Liver (tissue), 9 donors: ENCODE results near the gene HOXA4. TPM values are rescaled to one million over a fixed set of nuclear protein-coding genes. Genes with fewer than 3 reads are reported as not detected.

Experiments
- DNase-seq: peaks from one replicate; pipeline ENCODE4 v3.0.0-alpha.2; 2017; ENCODE audit warnings: low spot score
- H3K27ac ChIP-seq, 2 donors: one replicate each; pipeline ENCODE4 v1.7.0; 2013; ENCODE audit warnings: inconsistent platforms in 2 of 2, low read length in 2 of 2, control low read depth in 1 of 2, low read depth in 1 of 2, mild to moderate bottlenecking in 1 of 2
- H3K27me3 ChIP-seq, 4 donors: one replicate each; pipeline versions ENCODE4 v1.6.1 to v1.7.0; 2013; ENCODE audit warnings: low read length in 3 of 4, inconsistent platforms in 1 of 4, mild to moderate bottlenecking in 1 of 4, moderate library complexity in 1 of 4; ENCODE audit not compliant: control insufficient read depth in 4 of 4, insufficient read depth in 4 of 4
- H3K36me3 ChIP-seq, 4 donors: one replicate each; pipeline versions ENCODE4 v1.6.1 to v1.7.0; 2013; ENCODE audit warnings: low read length in 3 of 4, mild to moderate bottlenecking in 3 of 4, low read depth in 1 of 4, moderate library complexity in 1 of 4; ENCODE audit not compliant: control insufficient read depth in 4 of 4, insufficient read depth in 3 of 4
- H3K4me1 ChIP-seq, 4 donors: one replicate each; pipeline versions ENCODE4 v1.6.1 to v1.7.0; 2013; ENCODE audit warnings: low read length in 3 of 4, mild to moderate bottlenecking in 3 of 4, moderate library complexity in 1 of 4; ENCODE audit not compliant: control insufficient read depth in 4 of 4, insufficient read depth in 4 of 4
- H3K4me3 ChIP-seq, 3 donors: one replicate each; pipeline versions ENCODE4 v1.6.1 to v1.7.0; 2013; ENCODE audit warnings: low read length in 3 of 3, control low read depth in 1 of 3, low read depth in 1 of 3, mild to moderate bottlenecking in 1 of 3
- H3K9ac ChIP-seq, 2 donors: one replicate each; pipeline ENCODE4 v1.7.0; 2013; ENCODE audit warnings: low read length in 2 of 2, mild to moderate bottlenecking in 2 of 2, moderate library complexity in 2 of 2, control low read depth in 1 of 2, low read depth in 1 of 2
- H3K9me3 ChIP-seq, 4 donors: one replicate each; pipeline versions ENCODE4 v1.6.1 to v1.7.0; 2013; ENCODE audit warnings: low read length in 3 of 4; ENCODE audit not compliant: control insufficient read depth in 4 of 4
- FOXA2 ChIP-seq: IDR thresholded peaks from 2 replicates; pipeline ENCODE4 v1.6.1; 2016; ENCODE audit warnings: antibody characterized with exemption
- HNF4G ChIP-seq: IDR thresholded peaks from 2 replicates; pipeline ENCODE4 v1.6.1; 2016; ENCODE audit warnings: antibody characterized with exemption
- JUND ChIP-seq, 2 donors: IDR thresholded peaks; 2 replicates each; pipeline ENCODE4 v1.6.1; 2016; ENCODE audit warnings: antibody characterized with exemption in 2 of 2
- NR2F2 ChIP-seq: IDR thresholded peaks from 2 replicates; pipeline ENCODE4 v1.6.1; 2016; ENCODE audit warnings: antibody characterized with exemption
- RXRA ChIP-seq, 2 donors: IDR thresholded peaks; 2 replicates each; pipeline ENCODE4 v1.6.1; 2017 to 2018; ENCODE audit warnings: antibody characterized with exemption in 2 of 2, mild to moderate bottlenecking in 1 of 2
- SP1 ChIP-seq: IDR thresholded peaks from 2 replicates; pipeline ENCODE4 v1.6.1; 2018; ENCODE audit warnings: antibody characterized with exemption, mild to moderate bottlenecking
- TAF1 ChIP-seq: conservative IDR thresholded peaks from 2 replicates; pipeline ENCODE4 v1.6.1; 2016; ENCODE audit warnings: antibody characterized with exemption, mild to moderate bottlenecking
- WGBS: extraction: QIAGEN DNeasy Blood & Tissue Kit; methylation state at CpG from one replicate; pipeline ENCODE4 v1.1.7; 2013; 5-methylcytosine and 5-hydroxymethylcytosine counted together
- polyA plus RNA-seq, 2 donors: library from polyadenylated mRNA; stranded (reverse) in 1 of 2; unstranded in 1 of 2; fragments of 200-250 nt in 1 of 2; fragments of >200 nt in 1 of 2; fragmentation: Nextera tagmentation in 1 of 2; extraction: Ambion mirVana in 1 of 2; gene quantifications; one replicate each; pipeline versions ENCODE4 v1.2.1 to v1.2.3, GENCODE V29; 2013 to 2015
- total RNA-seq, 2 donors: library from RNA; depleted of rRNA; stranded (reverse); fragments of >200 nt; gene quantifications; one replicate each; pipeline ENCODE4 v1.2.3, GENCODE V29; 2014
- TF ChIP-seq, protein P1 (sequence below): IDR thresholded peaks from 2 replicates; pipeline ENCODE4 v1.6.1; 2016; ENCODE audit warnings: antibody characterized with exemption, mild to moderate bottlenecking
- TF ChIP-seq, protein P2 (sequence below): IDR thresholded peaks from 2 replicates; pipeline ENCODE4 v1.6.1; 2016; ENCODE audit warnings: antibody characterized with exemption
- TF ChIP-seq, protein P3 (sequence below): fragments of 150-350 bp; IDR thresholded peaks from 2 replicates; pipeline ENCODE4 v1.5.1; 2017; ENCODE audit warnings: improper control_type of control experiment, low read depth, low read length; ENCODE audit not compliant: missing input control
- TF ChIP-seq, protein P4 (sequence below): IDR thresholded peaks from 2 replicates; pipeline ENCODE4 v1.6.1; 2016; ENCODE audit warnings: antibody characterized with exemption
- TF ChIP-seq, protein P5 (sequence below): IDR thresholded peaks from 2 replicates; pipeline ENCODE4 v1.6.1; 2016; ENCODE audit warnings: antibody characterized with exemption
- donor health status: healthy.
- donor health status: healthy.
- donor health status: healthy.
- donor health status: healthy.
- donor health status: healthy.

Gene HOXA4
- total and polyA plus RNA-seq, 4 donors: 0.17 to 1.1 (median 0.30) TPM

DNA sequence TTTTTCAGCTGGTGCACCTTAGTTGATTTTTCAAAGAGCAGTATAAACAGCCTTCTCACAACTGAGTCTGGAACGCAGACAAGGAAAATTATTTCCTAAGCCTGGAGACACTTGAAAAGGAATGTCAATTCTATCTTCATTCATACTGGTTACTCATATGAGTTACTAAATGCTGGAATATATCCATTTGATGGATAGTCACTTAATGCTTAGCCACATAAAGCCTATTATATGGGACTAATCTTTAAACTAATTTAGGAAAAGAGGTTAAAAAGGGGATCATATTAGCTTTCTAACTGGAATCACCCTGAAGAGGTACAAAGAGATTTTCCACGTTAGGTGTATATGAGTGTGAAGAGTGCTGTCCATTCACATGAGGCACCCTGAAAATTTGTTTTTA, 1.7 kb upstream of the HOXA4 start (continued):
- TF ChIP-seq, protein P1, sequence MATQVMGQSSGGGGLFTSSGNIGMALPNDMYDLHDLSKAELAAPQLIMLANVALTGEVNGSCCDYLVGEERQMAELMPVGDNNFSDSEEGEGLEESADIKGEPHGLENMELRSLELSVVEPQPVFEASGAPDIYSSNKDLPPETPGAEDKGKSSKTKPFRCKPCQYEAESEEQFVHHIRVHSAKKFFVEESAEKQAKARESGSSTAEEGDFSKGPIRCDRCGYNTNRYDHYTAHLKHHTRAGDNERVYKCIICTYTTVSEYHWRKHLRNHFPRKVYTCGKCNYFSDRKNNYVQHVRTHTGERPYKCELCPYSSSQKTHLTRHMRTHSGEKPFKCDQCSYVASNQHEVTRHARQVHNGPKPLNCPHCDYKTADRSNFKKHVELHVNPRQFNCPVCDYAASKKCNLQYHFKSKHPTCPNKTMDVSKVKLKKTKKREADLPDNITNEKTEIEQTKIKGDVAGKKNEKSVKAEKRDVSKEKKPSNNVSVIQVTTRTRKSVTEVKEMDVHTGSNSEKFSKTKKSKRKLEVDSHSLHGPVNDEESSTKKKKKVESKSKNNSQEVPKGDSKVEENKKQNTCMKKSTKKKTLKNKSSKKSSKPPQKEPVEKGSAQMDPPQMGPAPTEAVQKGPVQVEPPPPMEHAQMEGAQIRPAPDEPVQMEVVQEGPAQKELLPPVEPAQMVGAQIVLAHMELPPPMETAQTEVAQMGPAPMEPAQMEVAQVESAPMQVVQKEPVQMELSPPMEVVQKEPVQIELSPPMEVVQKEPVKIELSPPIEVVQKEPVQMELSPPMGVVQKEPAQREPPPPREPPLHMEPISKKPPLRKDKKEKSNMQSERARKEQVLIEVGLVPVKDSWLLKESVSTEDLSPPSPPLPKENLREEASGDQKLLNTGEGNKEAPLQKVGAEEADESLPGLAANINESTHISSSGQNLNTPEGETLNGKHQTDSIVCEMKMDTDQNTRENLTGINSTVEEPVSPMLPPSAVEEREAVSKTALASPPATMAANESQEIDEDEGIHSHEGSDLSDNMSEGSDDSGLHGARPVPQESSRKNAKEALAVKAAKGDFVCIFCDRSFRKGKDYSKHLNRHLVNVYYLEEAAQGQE: no peak
- TF ChIP-seq, protein P2, sequence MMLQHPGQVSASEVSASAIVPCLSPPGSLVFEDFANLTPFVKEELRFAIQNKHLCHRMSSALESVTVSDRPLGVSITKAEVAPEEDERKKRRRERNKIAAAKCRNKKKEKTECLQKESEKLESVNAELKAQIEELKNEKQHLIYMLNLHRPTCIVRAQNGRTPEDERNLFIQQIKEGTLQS: no peak

DNA sequence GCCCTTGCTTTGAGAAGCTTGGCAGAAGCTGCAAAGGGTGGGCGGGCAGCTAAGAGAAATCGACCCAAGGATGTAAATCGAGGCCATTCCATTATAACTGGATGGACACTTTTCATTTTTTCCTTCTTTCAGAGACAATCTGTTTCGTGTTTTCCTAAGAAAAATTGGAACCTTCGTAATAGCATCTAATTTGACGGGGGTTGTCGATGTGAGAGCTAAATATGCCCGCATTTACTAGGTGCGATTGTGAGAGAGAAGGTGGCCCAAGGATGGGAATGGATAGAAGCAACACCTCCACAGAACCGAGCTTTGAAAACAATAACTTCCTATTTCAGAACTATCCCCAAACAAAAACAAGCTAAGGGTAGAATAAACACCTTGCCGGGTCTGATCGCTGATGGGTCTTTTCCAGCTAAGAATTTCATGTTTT, 848 bp upstream of the HOXA4 start:
- peaks cover 0 to 9% (median 1%) of the 10 kb centered on the region in 4 donors for H3K4me1 ChIP-seq
- peak overlapping the region; percentile 37 to 52 for H3K27ac ChIP-seq
- WGBS: 26% methylated on average over 12 of the region's 12 CpGs
- TF ChIP-seq, protein P3, sequence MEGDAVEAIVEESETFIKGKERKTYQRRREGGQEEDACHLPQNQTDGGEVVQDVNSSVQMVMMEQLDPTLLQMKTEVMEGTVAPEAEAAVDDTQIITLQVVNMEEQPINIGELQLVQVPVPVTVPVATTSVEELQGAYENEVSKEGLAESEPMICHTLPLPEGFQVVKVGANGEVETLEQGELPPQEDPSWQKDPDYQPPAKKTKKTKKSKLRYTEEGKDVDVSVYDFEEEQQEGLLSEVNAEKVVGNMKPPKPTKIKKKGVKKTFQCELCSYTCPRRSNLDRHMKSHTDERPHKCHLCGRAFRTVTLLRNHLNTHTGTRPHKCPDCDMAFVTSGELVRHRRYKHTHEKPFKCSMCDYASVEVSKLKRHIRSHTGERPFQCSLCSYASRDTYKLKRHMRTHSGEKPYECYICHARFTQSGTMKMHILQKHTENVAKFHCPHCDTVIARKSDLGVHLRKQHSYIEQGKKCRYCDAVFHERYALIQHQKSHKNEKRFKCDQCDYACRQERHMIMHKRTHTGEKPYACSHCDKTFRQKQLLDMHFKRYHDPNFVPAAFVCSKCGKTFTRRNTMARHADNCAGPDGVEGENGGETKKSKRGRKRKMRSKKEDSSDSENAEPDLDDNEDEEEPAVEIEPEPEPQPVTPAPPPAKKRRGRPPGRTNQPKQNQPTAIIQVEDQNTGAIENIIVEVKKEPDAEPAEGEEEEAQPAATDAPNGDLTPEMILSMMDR: no peak
- TF ChIP-seq, protein P4, sequence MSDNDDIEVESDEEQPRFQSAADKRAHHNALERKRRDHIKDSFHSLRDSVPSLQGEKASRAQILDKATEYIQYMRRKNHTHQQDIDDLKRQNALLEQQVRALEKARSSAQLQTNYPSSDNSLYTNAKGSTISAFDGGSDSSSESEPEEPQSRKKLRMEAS: no peak
- TF ChIP-seq HNF4G (no peak), NR2F2 (no peak)
- TF ChIP-seq, protein P5, sequence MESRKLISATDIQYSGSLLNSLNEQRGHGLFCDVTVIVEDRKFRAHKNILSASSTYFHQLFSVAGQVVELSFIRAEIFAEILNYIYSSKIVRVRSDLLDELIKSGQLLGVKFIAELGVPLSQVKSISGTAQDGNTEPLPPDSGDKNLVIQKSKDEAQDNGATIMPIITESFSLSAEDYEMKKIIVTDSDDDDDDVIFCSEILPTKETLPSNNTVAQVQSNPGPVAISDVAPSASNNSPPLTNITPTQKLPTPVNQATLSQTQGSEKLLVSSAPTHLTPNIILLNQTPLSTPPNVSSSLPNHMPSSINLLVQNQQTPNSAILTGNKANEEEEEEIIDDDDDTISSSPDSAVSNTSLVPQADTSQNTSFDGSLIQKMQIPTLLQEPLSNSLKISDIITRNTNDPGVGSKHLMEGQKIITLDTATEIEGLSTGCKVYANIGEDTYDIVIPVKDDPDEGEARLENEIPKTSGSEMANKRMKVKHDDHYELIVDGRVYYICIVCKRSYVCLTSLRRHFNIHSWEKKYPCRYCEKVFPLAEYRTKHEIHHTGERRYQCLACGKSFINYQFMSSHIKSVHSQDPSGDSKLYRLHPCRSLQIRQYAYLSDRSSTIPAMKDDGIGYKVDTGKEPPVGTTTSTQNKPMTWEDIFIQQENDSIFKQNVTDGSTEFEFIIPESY: no peak
- peaks cover 0 to 19% (median 9%) of the 10 kb centered on the region in 4 donors for H3K27me3 ChIP-seq
- H3K4me3 ChIP-seq: peak overlapping the region in 1 of 3 donors; percentile 57
- no peak for DNase-seq
- peaks cover 0 to 2% (median 0%) of the 10 kb centered on the region in 4 donors for H3K9me3 ChIP-seq
- H3K9ac ChIP-seq: no peak overlapping the region
- H3K36me3 ChIP-seq: no peaks in the 10 kb centered on the region

DNA sequence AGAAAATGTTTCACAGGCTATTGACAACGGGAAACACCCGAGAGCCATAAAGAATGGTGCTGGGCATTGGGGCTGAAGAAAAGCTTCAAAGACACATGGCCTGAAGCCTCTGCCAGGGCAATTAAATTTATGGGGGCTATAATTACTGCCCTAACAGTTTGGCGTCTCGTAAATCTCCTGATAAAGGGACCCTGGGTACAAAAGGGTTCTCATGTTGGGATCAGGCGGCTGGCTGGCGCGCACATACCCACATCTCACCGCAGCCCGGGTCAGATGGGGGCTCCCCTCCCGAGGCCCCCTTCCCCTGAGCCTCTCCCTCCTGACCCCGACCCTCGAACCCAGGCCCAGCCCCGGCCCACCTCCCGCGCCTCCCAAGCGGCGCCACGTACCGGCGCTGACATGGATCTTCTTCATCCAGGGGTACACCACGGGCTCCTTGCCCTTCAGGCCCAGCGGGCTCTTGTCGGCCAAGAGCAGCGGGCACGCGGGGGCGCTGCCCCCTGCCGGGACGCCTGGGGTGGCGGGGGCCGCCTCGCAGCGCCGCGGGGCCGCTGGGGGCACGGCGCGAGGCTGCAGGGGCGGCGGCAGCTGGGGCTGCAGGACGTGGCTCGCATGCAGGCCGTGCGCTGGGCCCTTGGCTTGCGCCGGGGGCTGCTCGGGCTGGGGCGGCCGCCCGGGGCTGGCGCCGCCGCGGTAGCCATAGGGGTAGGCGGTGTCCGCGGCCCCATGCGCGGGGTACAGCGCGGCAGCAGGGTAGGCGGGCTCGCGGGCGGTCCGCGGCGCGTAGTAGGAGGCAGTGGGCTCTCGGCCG, 623 bp downstream of the HOXA4 start:
- H3K27ac ChIP-seq: peak overlapping the region; percentile 63 to 70
- no peak for DNase-seq
- H3K4me3 ChIP-seq: peak overlapping the region in 1 of 3 donors; percentile 57
- no peak overlapping the region for H3K9ac ChIP-seq
- WGBS: 13% methylated on average over 72 of the region's 72 CpGs
- H3K4me1 ChIP-seq: peaks cover 0 to 9% (median 1%) of the 10 kb centered on the region in 4 donors
- peaks cover 0 to 26% (median 8%) of the 10 kb centered on the region in 4 donors for H3K27me3 ChIP-seq
- no peaks in the 10 kb centered on the region for H3K36me3 ChIP-seq
- H3K9me3 ChIP-seq: peaks cover 0 to 2% (median 0%) of the 10 kb centered on the region in 4 donors
- TF ChIP-seq RXRA (IDR thresholded peaks at IDR 0.05): no peak
- TF ChIP-seq FOXA2: no peak
- TF ChIP-seq, protein P3: no peak
- TF ChIP-seq, protein P5: no peak
- no peak for TF ChIP-seq SP1
- TF ChIP-seq JUND (IDR thresholded peaks at IDR 0.05): no peak
- no peak for TF ChIP-seq TAF1
- TF ChIP-seq, protein P4: no peak
